Measurements from ENCODE around the gene SRGAP1.
A peak's percentile ranks its signal among the peaks of the same experiment; 100 is the strongest.

The SRGAP1 gene

GRCh38 chr12:64085996-64086395 lies 241.5 kb downstream of the SRGAP1 start:
- H3K27ac ChIP-seq = no peak overlapping the region
- TF ChIP-seq, protein P1, sequence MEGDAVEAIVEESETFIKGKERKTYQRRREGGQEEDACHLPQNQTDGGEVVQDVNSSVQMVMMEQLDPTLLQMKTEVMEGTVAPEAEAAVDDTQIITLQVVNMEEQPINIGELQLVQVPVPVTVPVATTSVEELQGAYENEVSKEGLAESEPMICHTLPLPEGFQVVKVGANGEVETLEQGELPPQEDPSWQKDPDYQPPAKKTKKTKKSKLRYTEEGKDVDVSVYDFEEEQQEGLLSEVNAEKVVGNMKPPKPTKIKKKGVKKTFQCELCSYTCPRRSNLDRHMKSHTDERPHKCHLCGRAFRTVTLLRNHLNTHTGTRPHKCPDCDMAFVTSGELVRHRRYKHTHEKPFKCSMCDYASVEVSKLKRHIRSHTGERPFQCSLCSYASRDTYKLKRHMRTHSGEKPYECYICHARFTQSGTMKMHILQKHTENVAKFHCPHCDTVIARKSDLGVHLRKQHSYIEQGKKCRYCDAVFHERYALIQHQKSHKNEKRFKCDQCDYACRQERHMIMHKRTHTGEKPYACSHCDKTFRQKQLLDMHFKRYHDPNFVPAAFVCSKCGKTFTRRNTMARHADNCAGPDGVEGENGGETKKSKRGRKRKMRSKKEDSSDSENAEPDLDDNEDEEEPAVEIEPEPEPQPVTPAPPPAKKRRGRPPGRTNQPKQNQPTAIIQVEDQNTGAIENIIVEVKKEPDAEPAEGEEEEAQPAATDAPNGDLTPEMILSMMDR (IDR thresholded peaks at IDR 0.05) = no peak
- no peak for DNase-seq (ENCODE audit: low spot score)
- H3K4me3 ChIP-seq = no peak overlapping the region

DNA sequence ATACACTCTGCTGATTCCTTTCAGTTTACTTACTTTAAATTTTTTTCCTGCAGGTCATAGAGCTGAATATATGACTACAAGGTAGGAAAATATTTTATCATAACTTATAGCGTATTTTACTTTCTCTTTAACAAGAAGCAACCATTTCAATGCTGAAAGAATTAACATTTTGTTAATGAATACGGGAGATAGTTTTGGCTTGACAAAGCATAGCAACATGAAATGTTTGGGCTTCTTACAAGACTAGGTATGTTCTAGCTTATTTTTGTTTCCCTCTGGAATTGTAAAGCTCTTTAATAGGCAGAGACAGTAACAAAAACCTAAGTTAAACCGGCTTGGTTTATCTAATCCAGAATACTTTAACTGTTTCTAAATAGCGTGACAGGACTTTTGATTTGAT lies 242.4 kb downstream of the SRGAP1 start:
- TF ChIP-seq, protein P1 (IDR thresholded peaks at IDR 0.05) = no peak
- H3K27ac ChIP-seq = no peak overlapping the region
- H3K4me3 ChIP-seq = no peak overlapping the region

GRCh38 chr12:64087761-64088160 lies 243.3 kb downstream of the SRGAP1 start:
- Histone ChIP-seq H3K27ac (peak overlapping the region; percentile 17 to 70), H3K4me3 (no peak overlapping the region)
- DNase-seq (ENCODE audit: low spot score) = no peak
- TF ChIP-seq, protein P1 (IDR thresholded peaks at IDR 0.05) = no peak

More for the DNA sequence above, 242.4 kb downstream of the SRGAP1 start:
- no peak for DNase-seq (ENCODE audit: low spot score)

DNA sequence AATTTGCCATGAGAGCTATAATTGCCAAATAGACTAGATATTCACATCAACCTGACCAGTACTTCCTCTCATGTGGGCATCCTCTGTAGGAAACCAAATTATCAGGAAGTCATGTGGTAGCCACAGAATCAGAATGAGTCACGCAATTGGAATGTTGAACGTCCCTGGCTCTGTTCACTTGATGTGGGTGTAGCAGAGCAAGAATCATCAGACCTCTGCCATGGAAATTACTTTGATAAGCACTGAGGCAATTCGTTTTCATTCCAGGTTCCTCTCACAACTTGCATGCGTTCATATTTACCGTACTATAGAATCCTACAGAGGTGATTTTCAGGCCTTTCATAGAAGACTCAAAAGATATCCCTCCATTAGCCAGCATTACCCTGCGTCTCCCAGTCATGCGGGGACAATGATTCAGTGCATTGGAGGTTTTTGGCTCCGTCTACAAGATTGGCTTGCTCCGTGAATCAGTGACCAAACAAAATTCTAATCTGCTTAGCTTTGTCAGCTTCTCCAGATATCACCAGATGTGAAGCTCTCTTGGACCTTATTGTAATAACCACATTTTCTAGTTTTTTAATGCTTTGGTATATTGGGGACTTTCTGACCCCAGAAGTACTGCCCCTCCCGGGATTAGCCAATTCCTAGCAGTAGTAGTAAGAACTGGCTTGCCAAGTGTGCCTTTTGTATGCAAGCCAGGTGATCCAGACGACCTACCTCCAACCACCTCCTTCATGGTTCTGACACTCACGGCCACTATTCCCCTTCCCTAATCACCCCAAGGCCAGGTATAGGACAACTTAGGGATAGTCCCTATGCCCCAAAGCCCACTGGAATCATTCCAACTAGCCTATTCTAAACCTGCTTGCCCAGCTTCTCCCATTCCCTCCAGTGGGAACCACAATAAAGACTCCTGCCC lies 244.2 kb downstream of the SRGAP1 start:
- H3K4me3 ChIP-seq = peak overlapping the region; percentile 47
- TF ChIP-seq, protein P1 (IDR thresholded peaks at IDR 0.05) = no peak
- DNase-seq (ENCODE audit: low spot score) = no peak
- peak overlapping the region; percentile 17 to 70 for H3K27ac ChIP-seq

GRCh38 chr12:64090047-64090446 lies 245.5 kb downstream of the SRGAP1 start:
- Histone ChIP-seq H3K4me3 (no peak overlapping the region), H3K27ac (no peak overlapping the region)
- no peak for DNase-seq (ENCODE audit: low spot score)
- TF ChIP-seq, protein P1 (IDR thresholded peaks at IDR 0.05) = no peak

DNA sequence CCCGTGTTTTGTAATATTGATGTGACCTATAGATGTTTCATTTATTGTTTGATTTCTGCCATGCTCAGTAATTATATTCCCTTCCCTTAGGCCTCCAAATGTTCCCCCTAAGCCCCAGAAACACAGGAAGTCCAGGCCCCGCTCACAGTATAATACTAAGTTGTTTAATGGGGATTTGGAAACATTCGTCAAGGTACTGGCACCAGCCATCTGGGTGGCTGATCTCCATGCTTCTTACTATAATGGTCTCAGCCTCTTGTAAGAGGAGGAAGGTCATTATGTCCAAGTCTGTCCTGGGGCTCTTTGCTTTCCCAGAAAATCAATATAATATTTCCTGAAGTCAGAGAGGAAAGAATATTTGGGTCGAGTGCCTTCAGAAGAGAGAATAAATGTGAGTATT lies 246.7 kb downstream of the SRGAP1 start:
- no peak for DNase-seq (ENCODE audit: low spot score)

More for the DNA sequence above, 246.7 kb downstream of the SRGAP1 start:
- no peak overlapping the region for H3K27ac ChIP-seq
- TF ChIP-seq, protein P1 (IDR thresholded peaks at IDR 0.05) = no peak
- H3K4me3 ChIP-seq = no peak overlapping the region
